ENCODE measurements around the gene CAMKMT.

CAMKMT gene

DNA sequence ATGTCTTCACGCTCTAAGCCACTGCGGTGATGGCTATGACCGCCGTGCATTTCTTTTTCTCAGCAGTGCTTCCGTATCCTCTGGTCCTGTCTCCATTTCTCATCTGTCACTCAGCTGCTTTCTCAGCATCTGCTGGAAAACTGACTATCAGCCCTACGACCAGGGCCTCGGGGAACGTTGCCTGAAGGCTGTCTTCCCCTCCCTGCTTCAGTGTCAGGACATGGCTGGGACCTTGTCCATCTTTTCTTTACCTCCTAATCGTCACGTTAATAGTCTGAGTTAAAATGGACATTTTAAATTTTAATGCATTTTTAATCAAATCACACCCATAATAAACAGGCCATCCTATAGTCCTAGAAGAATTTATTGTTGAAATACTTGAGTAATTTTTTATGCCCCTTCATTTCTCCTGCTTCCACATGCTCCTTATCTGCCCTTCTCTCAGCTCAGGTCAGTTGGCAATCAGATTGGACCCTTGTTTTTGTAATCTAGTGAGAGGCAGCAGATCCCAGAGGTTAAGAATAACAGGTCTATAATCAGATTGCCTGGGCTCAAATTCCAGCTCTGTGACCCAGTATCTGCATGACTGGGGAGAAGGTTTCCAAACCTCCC is 329.5 kb downstream of the CAMKMT start:
- no peak overlapping the region for H3K27ac ChIP-seq (ENCODE audit: low read depth, low read length)
- H3K4me1 ChIP-seq (ENCODE audit: control insufficient read depth, insufficient read depth, low read length): no peaks in the 10 kb centered on the region
- H3K4me3 ChIP-seq (ENCODE audit: low read depth, low read length): no peak overlapping the region
- no peaks in the 10 kb centered on the region for H3K9me3 ChIP-seq (ENCODE audit: control insufficient read depth, insufficient read depth, low read length)
- no peaks in the 10 kb centered on the region for H3K27me3 ChIP-seq (ENCODE audit: control insufficient read depth, insufficient read depth, low read length)
- no peak overlapping the region for H3K9ac ChIP-seq (ENCODE audit: low read depth, low read length)
- no peaks in the 10 kb centered on the region for H3K36me3 ChIP-seq (ENCODE audit: control insufficient read depth, insufficient read depth, low read length)

DNA sequence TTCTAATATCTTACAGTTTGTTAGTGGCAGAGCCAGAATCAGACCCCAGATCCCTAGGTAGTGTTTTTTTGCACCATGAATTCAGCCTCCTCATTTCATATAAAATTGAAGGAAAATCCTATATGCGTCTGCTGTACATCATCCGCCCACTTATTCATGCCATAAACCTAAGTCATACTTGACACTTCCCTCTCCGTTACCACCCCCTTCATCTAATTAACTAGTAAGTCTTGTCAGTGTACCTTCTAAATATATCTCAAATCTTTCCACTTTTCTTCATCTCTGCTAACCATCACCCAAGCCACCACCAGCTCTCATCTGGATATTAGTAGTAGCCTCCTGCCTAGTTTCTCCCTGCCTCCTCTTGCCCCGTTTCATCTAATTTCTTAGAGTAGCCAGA is 331.1 kb downstream of the CAMKMT start:
- H3K27ac ChIP-seq (ENCODE audit: low read depth, low read length): no peak overlapping the region
- no peak overlapping the region for H3K4me3 ChIP-seq (ENCODE audit: low read depth, low read length)
- no peaks in the 10 kb centered on the region for H3K27me3 ChIP-seq (ENCODE audit: control insufficient read depth, insufficient read depth, low read length)
- no peak overlapping the region for H3K9ac ChIP-seq (ENCODE audit: low read depth, low read length)
- H3K36me3 ChIP-seq (ENCODE audit: control insufficient read depth, insufficient read depth, low read length): no peaks in the 10 kb centered on the region
- no peaks in the 10 kb centered on the region for H3K4me1 ChIP-seq (ENCODE audit: control insufficient read depth, insufficient read depth, low read length)
- no peaks in the 10 kb centered on the region for H3K9me3 ChIP-seq (ENCODE audit: control insufficient read depth, insufficient read depth, low read length)

DNA sequence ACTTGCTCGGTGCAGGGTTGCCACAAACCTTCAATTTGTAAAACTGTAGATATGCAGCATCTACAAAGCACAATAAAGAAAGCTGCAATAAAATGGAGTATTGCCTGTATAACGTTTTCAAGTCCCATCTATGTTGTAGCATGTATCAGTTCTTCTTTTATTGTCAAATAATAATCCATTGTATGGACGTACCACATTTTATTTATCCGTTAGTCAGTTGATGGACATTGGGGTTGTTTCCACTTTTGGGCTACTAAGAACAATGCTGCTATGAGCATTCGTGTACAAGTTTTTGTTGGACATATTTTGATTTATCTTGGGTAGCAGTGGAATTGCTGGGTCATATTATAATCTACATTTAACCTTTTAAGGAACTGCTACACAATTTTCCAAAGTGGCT is 339.1 kb downstream of the CAMKMT start:
- no peaks in the 10 kb centered on the region for H3K9me3 ChIP-seq (ENCODE audit: control insufficient read depth, insufficient read depth, low read length)
- no peak overlapping the region for H3K27ac ChIP-seq (ENCODE audit: low read depth, low read length)
- no peak overlapping the region for H3K9ac ChIP-seq (ENCODE audit: low read depth, low read length)

DNA sequence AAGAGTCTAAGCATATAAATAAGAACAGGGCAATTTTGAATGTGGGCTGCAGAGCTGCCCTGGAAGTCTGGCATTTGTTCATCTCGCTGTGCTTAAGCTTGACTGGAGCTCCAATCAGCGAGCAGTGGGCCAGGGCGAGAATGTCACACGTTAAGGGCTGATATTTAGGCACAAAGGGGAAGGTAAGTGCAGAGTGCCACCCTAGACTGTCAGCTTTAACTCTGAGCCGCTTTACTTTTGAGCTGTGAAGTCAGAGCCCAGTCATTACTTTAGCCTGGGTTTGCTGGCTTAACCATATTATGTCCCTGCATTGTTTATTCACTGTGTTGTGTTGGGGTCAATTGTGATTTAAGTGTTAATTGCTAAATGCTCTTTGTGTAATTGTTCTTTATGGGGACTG is 343.6 kb downstream of the CAMKMT start:
- H3K9me3 ChIP-seq (ENCODE audit: control insufficient read depth, insufficient read depth, low read length): no peaks in the 10 kb centered on the region
- H3K36me3 ChIP-seq (ENCODE audit: control insufficient read depth, insufficient read depth, low read length): no peaks in the 10 kb centered on the region
- no peak overlapping the region for H3K9ac ChIP-seq (ENCODE audit: low read depth, low read length)
- peaks cover 47% of the 10 kb centered on the region for H3K4me1 ChIP-seq (ENCODE audit: control insufficient read depth, insufficient read depth, low read length)
- H3K4me3 ChIP-seq (ENCODE audit: low read depth, low read length): no peak overlapping the region
- H3K27ac ChIP-seq (ENCODE audit: low read depth, low read length): peak overlapping the region; percentile 63
- H3K27me3 ChIP-seq (ENCODE audit: control insufficient read depth, insufficient read depth, low read length): no peaks in the 10 kb centered on the region

More for the DNA sequence above, 339.1 kb downstream of the CAMKMT start:
- no peaks in the 10 kb centered on the region for H3K27me3 ChIP-seq (ENCODE audit: control insufficient read depth, insufficient read depth, low read length)
- no peaks in the 10 kb centered on the region for H3K36me3 ChIP-seq (ENCODE audit: control insufficient read depth, insufficient read depth, low read length)
- H3K4me3 ChIP-seq (ENCODE audit: low read depth, low read length): no peak overlapping the region
- H3K4me1 ChIP-seq (ENCODE audit: control insufficient read depth, insufficient read depth, low read length): peaks cover 10% of the 10 kb centered on the region

DNA sequence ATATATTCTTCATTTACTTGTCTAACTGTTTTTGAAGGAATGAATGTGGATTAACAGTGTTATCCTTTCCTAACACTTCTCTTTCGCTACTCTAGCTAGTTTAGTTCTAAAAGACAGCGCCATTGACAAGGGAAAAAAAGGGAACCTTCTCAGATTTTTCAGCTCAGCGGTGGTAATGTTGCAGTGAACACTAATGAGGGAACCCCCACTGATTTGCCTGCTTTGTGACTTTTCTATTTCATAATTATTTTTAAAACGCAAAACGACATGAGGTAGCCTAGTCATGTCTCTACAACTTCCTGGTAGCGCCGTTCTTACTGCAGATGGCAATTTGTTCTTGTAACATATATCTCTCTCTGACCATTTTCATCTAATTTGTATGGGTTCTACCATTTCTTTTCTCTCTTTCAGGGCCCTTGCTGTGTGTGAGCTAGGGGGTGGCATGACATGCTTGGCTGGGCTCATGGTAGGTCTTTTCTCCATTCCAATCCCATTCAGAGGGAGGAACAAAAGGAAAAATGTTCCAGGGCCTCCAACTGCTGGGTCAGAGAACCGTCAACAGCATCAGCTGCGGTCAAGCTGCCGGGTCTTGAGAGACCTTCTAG is 344.2 kb downstream of the CAMKMT start:
- Histone ChIP-seq H3K27ac (ENCODE audit: low read depth, low read length) (peak overlapping the region; percentile 63), H3K4me3 (ENCODE audit: low read depth, low read length) (no peak overlapping the region), H3K4me1 (ENCODE audit: control insufficient read depth, insufficient read depth, low read length) (peaks cover 47% of the 10 kb centered on the region), H3K36me3 (ENCODE audit: control insufficient read depth, insufficient read depth, low read length) (no peaks in the 10 kb centered on the region), H3K27me3 (ENCODE audit: control insufficient read depth, insufficient read depth, low read length) (no peaks in the 10 kb centered on the region), H3K9ac (ENCODE audit: low read depth, low read length) (no peak overlapping the region), H3K9me3 (ENCODE audit: control insufficient read depth, insufficient read depth, low read length) (no peaks in the 10 kb centered on the region)

DNA sequence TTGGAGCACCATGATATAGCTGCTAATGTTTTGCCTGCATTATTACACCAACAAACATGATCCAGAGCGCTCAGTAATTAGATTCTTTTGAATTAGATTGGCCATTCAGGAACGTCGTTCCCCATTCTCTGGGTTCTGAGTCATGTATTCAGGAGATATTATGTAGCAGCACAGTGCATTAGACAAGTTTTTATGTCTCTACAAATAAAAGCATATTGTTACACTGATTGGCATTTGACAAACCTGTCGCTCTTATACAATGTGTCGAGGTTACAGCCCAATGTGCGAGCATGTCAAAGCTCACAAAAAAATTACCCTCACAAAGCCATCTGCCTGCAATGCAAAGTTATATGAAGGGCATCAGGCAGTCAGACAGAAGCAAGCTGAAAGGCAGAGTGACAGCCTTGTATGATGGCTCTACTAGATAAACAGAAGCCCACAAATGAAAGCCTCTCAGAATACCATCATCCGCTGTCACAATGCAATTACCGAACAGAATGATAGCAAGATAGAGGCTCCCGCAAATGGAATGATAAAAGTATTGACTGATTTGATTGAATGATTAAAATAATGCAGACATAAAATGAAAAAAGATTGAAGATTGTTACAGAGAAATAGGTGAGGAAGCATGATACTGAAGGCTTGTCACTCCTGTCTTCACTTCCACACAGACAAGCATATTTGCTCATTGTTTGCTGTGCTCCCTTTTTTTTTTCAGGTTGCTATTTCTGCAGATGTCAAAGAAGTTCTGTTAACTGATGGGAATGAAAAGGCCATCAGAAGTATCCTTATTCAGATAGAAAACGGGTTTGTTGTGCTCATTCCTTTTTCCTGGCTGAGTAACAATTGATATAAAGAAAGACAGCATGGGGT is 345.2 kb downstream of the CAMKMT start:
- Histone ChIP-seq H3K27me3 (ENCODE audit: control insufficient read depth, insufficient read depth, low read length) (no peaks in the 10 kb centered on the region), H3K36me3 (ENCODE audit: control insufficient read depth, insufficient read depth, low read length) (no peaks in the 10 kb centered on the region), H3K9me3 (ENCODE audit: control insufficient read depth, insufficient read depth, low read length) (no peaks in the 10 kb centered on the region), H3K4me1 (ENCODE audit: control insufficient read depth, insufficient read depth, low read length) (peaks cover 47% of the 10 kb centered on the region), H3K9ac (ENCODE audit: low read depth, low read length) (no peak overlapping the region), H3K27ac (ENCODE audit: low read depth, low read length) (peak overlapping the region; percentile 63), H3K4me3 (ENCODE audit: low read depth, low read length) (no peak overlapping the region)

DNA sequence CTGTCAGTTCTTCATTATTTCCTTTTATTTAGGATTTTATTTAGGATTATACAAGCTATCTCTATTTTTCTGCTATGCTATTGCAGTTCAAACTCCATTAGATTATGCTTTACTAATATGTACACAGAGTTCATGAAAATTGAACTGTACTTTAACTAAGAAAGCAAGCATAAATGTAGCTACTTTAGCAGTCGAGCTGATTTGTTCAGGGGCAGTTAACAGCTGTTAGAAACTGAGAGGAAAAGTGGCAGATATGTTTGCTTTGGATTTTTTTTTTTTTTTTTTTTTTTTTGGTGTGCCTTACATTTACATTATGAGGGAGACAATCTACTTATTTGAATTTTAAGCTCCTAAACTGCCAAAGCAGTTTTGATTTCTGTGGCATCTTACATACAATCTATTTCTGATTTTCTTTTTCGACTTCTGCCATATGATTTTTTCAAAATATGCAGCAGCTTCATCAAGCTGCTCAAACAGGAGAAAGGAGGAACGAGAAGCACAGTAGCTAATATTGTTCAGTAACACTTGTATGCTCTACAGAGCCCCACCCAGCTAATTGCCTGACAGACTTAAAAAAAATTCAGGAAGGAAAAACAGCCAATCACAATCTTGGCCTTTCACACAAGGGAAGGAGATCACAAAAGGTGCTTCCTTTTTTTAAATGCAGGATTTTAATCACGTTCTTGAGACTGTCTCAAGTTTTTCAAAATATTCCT is 346.4 kb downstream of the CAMKMT start:
- H3K27ac ChIP-seq (ENCODE audit: low read depth, low read length): peak overlapping the region; percentile 29
- H3K9ac ChIP-seq (ENCODE audit: low read depth, low read length): no peak overlapping the region
- H3K9me3 ChIP-seq (ENCODE audit: control insufficient read depth, insufficient read depth, low read length): no peaks in the 10 kb centered on the region
- no peaks in the 10 kb centered on the region for H3K36me3 ChIP-seq (ENCODE audit: control insufficient read depth, insufficient read depth, low read length)
- H3K4me1 ChIP-seq (ENCODE audit: control insufficient read depth, insufficient read depth, low read length): peaks cover 47% of the 10 kb centered on the region
- H3K4me3 ChIP-seq (ENCODE audit: low read depth, low read length): no peak overlapping the region
- H3K27me3 ChIP-seq (ENCODE audit: control insufficient read depth, insufficient read depth, low read length): no peaks in the 10 kb centered on the region

DNA sequence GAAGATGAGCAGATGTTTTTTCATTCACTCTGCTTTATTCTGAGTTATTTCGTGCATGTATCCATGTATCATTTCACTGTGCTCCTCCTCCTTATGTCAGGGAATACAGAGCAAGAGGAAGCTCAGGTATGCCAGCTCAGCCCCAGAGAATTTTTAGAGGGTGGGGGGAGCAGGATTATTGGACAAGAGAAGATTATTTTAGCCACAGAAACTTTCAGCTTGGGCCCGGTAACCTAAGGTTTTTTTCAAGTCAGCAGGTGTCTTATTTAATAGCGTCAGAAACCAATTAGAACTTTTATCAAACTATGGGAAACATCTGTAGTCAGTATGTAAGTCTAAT is 346.9 kb downstream of the CAMKMT start:
- H3K4me1 ChIP-seq (ENCODE audit: control insufficient read depth, insufficient read depth, low read length): peaks cover 51% of the 10 kb centered on the region
- no peak overlapping the region for H3K9ac ChIP-seq (ENCODE audit: low read depth, low read length)
- no peak overlapping the region for H3K4me3 ChIP-seq (ENCODE audit: low read depth, low read length)
- H3K36me3 ChIP-seq (ENCODE audit: control insufficient read depth, insufficient read depth, low read length): no peaks in the 10 kb centered on the region
- H3K9me3 ChIP-seq (ENCODE audit: control insufficient read depth, insufficient read depth, low read length): no peaks in the 10 kb centered on the region
- peak overlapping the region; percentile 29 for H3K27ac ChIP-seq (ENCODE audit: low read depth, low read length)
- H3K27me3 ChIP-seq (ENCODE audit: control insufficient read depth, insufficient read depth, low read length): no peaks in the 10 kb centered on the region

DNA sequence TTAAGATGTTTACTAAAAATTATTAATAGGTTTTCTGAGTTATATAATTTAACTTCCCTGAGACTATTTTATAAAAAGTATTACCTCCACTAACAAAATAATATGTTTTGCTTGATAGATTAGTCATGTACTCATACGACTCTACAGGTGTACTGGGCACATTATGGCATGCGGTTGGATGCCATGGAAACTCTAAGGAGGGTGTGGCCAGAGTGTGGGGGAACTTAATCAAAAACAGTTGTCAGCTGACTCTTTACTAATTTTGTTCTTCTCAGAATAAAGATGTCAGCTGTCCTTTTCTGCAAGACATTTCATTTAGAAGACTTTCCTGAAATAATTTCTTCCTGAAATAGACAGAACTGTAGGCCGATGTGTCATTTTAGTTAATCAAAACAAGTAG is 351.4 kb downstream of the CAMKMT start:
- Histone ChIP-seq H3K9me3 (ENCODE audit: control insufficient read depth, insufficient read depth, low read length) (no peaks in the 10 kb centered on the region), H3K36me3 (ENCODE audit: control insufficient read depth, insufficient read depth, low read length) (no peaks in the 10 kb centered on the region), H3K9ac (ENCODE audit: low read depth, low read length) (no peak overlapping the region), H3K4me1 (ENCODE audit: control insufficient read depth, insufficient read depth, low read length) (peaks cover 25% of the 10 kb centered on the region), H3K4me3 (ENCODE audit: low read depth, low read length) (no peak overlapping the region), H3K27me3 (ENCODE audit: control insufficient read depth, insufficient read depth, low read length) (no peaks in the 10 kb centered on the region), H3K27ac (ENCODE audit: low read depth, low read length) (no peak overlapping the region)

DNA sequence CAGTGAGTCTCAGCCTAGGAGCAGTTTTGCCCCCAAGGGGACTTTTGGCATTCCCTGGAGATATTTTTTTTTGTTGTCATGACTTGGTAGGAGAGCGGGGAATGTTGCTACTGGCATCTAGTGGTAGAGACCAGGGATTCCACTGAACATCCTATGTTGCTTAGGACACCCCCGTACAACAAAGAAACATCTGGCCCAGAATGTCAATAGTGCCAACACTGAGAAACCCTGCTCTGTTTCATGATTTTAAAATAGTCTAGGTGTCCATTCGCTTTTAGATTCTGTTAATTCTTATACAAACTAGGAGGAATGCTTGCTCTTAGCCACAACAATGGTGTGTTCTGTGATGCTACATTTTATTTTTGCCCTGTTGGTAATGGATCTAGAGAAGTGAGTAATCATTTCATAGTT is 353.9 kb downstream of the CAMKMT start:
- Histone ChIP-seq H3K4me3 (ENCODE audit: low read depth, low read length) (no peak overlapping the region), H3K36me3 (ENCODE audit: control insufficient read depth, insufficient read depth, low read length) (no peaks in the 10 kb centered on the region), H3K9me3 (ENCODE audit: control insufficient read depth, insufficient read depth, low read length) (no peaks in the 10 kb centered on the region), H3K4me1 (ENCODE audit: control insufficient read depth, insufficient read depth, low read length) (peaks cover 12% of the 10 kb centered on the region), H3K27me3 (ENCODE audit: control insufficient read depth, insufficient read depth, low read length) (no peaks in the 10 kb centered on the region), H3K9ac (ENCODE audit: low read depth, low read length) (no peak overlapping the region), H3K27ac (ENCODE audit: low read depth, low read length) (no peak overlapping the region)

DNA sequence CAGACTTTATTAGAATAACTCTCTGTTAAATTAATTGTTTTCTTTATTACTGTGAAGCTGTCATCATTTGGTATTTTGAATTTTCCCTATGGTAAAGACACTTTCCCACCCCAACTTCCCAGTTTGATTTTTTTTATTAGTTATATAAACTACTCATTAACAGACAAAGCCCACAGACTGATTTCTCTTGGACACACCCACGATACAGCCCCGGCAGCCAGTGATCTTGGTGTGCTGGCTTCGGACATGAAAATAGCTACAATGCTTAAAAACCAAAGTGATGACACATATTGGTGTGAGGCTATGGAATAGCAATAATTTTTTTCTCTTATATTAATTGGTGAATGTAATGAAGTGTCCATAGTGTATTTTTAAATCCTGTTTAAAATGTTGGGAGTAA is 354.4 kb downstream of the CAMKMT start:
- Histone ChIP-seq H3K9ac (ENCODE audit: low read depth, low read length) (no peak overlapping the region), H3K27ac (ENCODE audit: low read depth, low read length) (no peak overlapping the region), H3K4me1 (ENCODE audit: control insufficient read depth, insufficient read depth, low read length) (peaks cover 12% of the 10 kb centered on the region), H3K9me3 (ENCODE audit: control insufficient read depth, insufficient read depth, low read length) (no peaks in the 10 kb centered on the region), H3K36me3 (ENCODE audit: control insufficient read depth, insufficient read depth, low read length) (no peaks in the 10 kb centered on the region), H3K4me3 (ENCODE audit: low read depth, low read length) (no peak overlapping the region), H3K27me3 (ENCODE audit: control insufficient read depth, insufficient read depth, low read length) (no peaks in the 10 kb centered on the region)

Data from HUES48 (cell line).